H9 (cell line): ENCODE results near the gene KANSL1. TPM values are rescaled to one million over a fixed set of nuclear protein-coding genes. Genes with fewer than 3 reads are reported as not detected.

Source experiments
- DNase-seq: peaks from one replicate; pipeline ENCODE4 v3.0.0-alpha.2; 2017
- H2AFZ ChIP-seq: one replicate; pipeline ENCODE4 v1.6.1; 2013; ENCODE audit warnings: mild to moderate bottlenecking, low read length, control low read depth, moderate library complexity
- H2AK5ac ChIP-seq: 2 replicates; pipeline ENCODE4 v1.6.1; 2013; ENCODE audit warnings: low read length, control low read depth, mixed read lengths; ENCODE audit not compliant: insufficient read length
- H2BK120ac ChIP-seq: one replicate; pipeline ENCODE4 v1.6.1; 2013; ENCODE audit warnings: low read depth, mild to moderate bottlenecking, low read length, control low read depth, inconsistent platforms; ENCODE audit not compliant: poor library complexity, severe bottlenecking
- H2BK12ac ChIP-seq: 2 replicates; pipeline ENCODE4 v1.6.1; 2013; ENCODE audit warnings: low read length, control low read depth, mixed read lengths, low read depth; ENCODE audit not compliant: insufficient read length
- H2BK15ac ChIP-seq: 2 replicates; pipeline ENCODE4 v1.6.1; 2013; ENCODE audit warnings: low read depth, low read length, control low read depth
- H2BK20ac ChIP-seq: one replicate; pipeline ENCODE4 v1.6.1; 2013; ENCODE audit warnings: low read depth, mild to moderate bottlenecking, low read length, control low read depth, inconsistent platforms; ENCODE audit not compliant: poor library complexity, severe bottlenecking
- H2BK5ac ChIP-seq: 2 replicates; pipeline ENCODE4 v1.6.1; 2013; ENCODE audit warnings: low read length, control low read depth, mixed read lengths; ENCODE audit not compliant: insufficient read length
- H3K14ac ChIP-seq: 2 replicates; pipeline ENCODE4 v1.6.1; 2013; ENCODE audit warnings: low read length, control low read depth; ENCODE audit not compliant: insufficient read depth
- H3K18ac ChIP-seq: 2 replicates; pipeline ENCODE4 v1.6.1; 2013; ENCODE audit warnings: low read depth, mild to moderate bottlenecking, mixed read lengths, low read length, control low read depth; ENCODE audit not compliant: insufficient read length
- H3K23ac ChIP-seq: 2 replicates; pipeline ENCODE4 v1.6.1; 2013; ENCODE audit warnings: low read length, control low read depth, mixed read lengths, low read depth; ENCODE audit not compliant: insufficient read length
- H3K23me2 ChIP-seq: 2 replicates; pipeline ENCODE4 v1.6.1; 2013; ENCODE audit warnings: low read depth, mild to moderate bottlenecking, mixed read lengths, low read length, control low read depth; ENCODE audit not compliant: insufficient read length, poor library complexity, severe bottlenecking
- H3K27ac ChIP-seq: 2 replicates; pipeline ENCODE4 v1.5.1; 2013; ENCODE audit warnings: low read length, control low read depth, mixed read lengths, low read depth; ENCODE audit not compliant: insufficient read length
- H3K27me3 ChIP-seq: 2 replicates; pipeline ENCODE4 v1.6.1; 2013; ENCODE audit warnings: low read length, control low read depth, inconsistent platforms; ENCODE audit not compliant: insufficient read depth
- H3K4ac ChIP-seq: 2 replicates; pipeline ENCODE4 v1.6.1; 2013; ENCODE audit warnings: low read depth, mild to moderate bottlenecking, control low read depth, inconsistent platforms, low read length, moderate library complexity
- H3K4me1 ChIP-seq: 2 replicates; pipeline ENCODE4 v1.6.1; 2013; ENCODE audit warnings: low read length, control low read depth, inconsistent platforms; ENCODE audit not compliant: insufficient read depth
- H3K4me2 ChIP-seq: 2 replicates; pipeline ENCODE4 v1.6.1; 2013; ENCODE audit warnings: low read length, control low read depth, mixed read lengths; ENCODE audit not compliant: insufficient read length, insufficient read depth
- H3K56ac ChIP-seq: 2 replicates; pipeline ENCODE4 v1.6.1; 2013; ENCODE audit warnings: low read depth, mild to moderate bottlenecking, mixed read lengths, low read length, control low read depth; ENCODE audit not compliant: insufficient read length
- H3K79me1 ChIP-seq: 2 replicates; pipeline ENCODE4 v1.6.1; 2013; ENCODE audit warnings: low read depth, mild to moderate bottlenecking, moderate library complexity, low read length, control low read depth, inconsistent platforms; ENCODE audit not compliant: insufficient read depth, poor library complexity, severe bottlenecking
- H3K79me2 ChIP-seq: 2 replicates; pipeline ENCODE4 v1.6.1; 2013; ENCODE audit warnings: low read length, control low read depth, inconsistent platforms; ENCODE audit not compliant: insufficient read depth
- H3K9ac ChIP-seq: 2 replicates; pipeline ENCODE4 v1.6.1; 2013; ENCODE audit warnings: low read length, control low read depth, mixed read lengths; ENCODE audit not compliant: insufficient read length; ENCODE audit errors: extremely low read depth
- H3K9me3 ChIP-seq: one replicate; pipeline ENCODE4 v1.6.1; 2013; ENCODE audit warnings: low read depth, low read length, inconsistent platforms; ENCODE audit not compliant: control insufficient read depth
- H3T11ph ChIP-seq: one replicate; pipeline ENCODE4 v1.6.1; 2013; ENCODE audit warnings: mild to moderate bottlenecking, low read length, control low read depth, inconsistent platforms
- H4K20me1 ChIP-seq: one replicate; pipeline ENCODE4 v1.6.1; 2013; ENCODE audit not compliant: control insufficient read depth, insufficient read length, insufficient read depth
- H4K5ac ChIP-seq: 2 replicates; pipeline ENCODE4 v1.6.1; 2013; ENCODE audit warnings: low read depth, mild to moderate bottlenecking, mixed read lengths, low read length, control low read depth; ENCODE audit not compliant: insufficient read length
- H4K8ac ChIP-seq: replicated peaks from 2 replicates; pipeline ENCODE4 v1.6.1; 2013; ENCODE audit warnings: low read length, control low read depth, mixed read lengths, low read depth; ENCODE audit not compliant: insufficient read length
- H4K91ac ChIP-seq: 2 replicates; pipeline ENCODE4 v1.6.1; 2013; ENCODE audit warnings: low read depth, mild to moderate bottlenecking, moderate library complexity, mixed read lengths, low read length, control low read depth; ENCODE audit not compliant: insufficient read length
- H3K27ac Mint-ChIP-seq, 3 experiments: 2 replicates in 2 of 3; 3 replicates in 1 of 3; pipeline ENCODE4 v1.8.0; 2020 to 2021; ENCODE audit warnings: mixed read lengths in 3 of 3, mild to moderate bottlenecking in 1 of 3, moderate library complexity in 1 of 3
- H3K27me3 Mint-ChIP-seq: 2 replicates; pipeline ENCODE4 v1.8.0; 2021; ENCODE audit warnings: low read depth, mild to moderate bottlenecking, moderate library complexity, mixed read lengths
- H3K36me3 Mint-ChIP-seq, 3 experiments: 2 replicates in 2 of 3; 3 replicates in 1 of 3; pipeline ENCODE4 v1.8.0; 2020 to 2021; ENCODE audit warnings: low read depth in 3 of 3, mixed read lengths in 3 of 3; ENCODE audit not compliant: insufficient read depth in 1 of 3
- H3K4me1 Mint-ChIP-seq, 2 experiments: 2 replicates each; pipeline ENCODE4 v1.8.0; 2020; ENCODE audit warnings: mixed read lengths in 2 of 2
- H3K4me3 Mint-ChIP-seq, 2 experiments: 2 replicates in 1 of 2; 3 replicates in 1 of 2; pipeline ENCODE4 v1.8.0; 2020 to 2021; ENCODE audit warnings: mild to moderate bottlenecking in 2 of 2, mixed read lengths in 2 of 2, moderate library complexity in 1 of 2
- H3K9me3 Mint-ChIP-seq, 2 experiments: 2 replicates in 1 of 2; 3 replicates in 1 of 2; pipeline ENCODE4 v1.8.0; 2020; ENCODE audit warnings: mild to moderate bottlenecking in 2 of 2, mixed read lengths in 2 of 2, moderate library complexity in 1 of 2
- CTCF ChIP-seq: fragments of 200-600 bp; sonication (generic); conservative IDR thresholded peaks from 3 replicates; pipeline ENCODE4 v1.8.0; 2021; ENCODE audit warnings: antibody characterized with exemption, mild to moderate bottlenecking
- WGBS: extraction: QIAGEN DNeasy Blood & Tissue Kit; methylation state at CpG from one replicate; pipeline ENCODE4 v1.1.7; 2013; ENCODE audit warnings: missing lambda C conversion rate, low lambda C conversion rate, mixed read lengths; ENCODE audit not compliant: insufficient read length; ENCODE audit errors: extremely low coverage; 5-methylcytosine and 5-hydroxymethylcytosine counted together
- total RNA-seq: library from RNA; stranded (reverse); gene quantifications from 2 replicates; pipeline ENCODE4 v1.2.1, GENCODE V29; 2021

The KANSL1 gene
- total RNA-seq, 1 experiment from 2014 or later: 114 TPM

- Histone ChIP-seq H4K20me1 (no peaks in the 10 kb centered on the region), H4K91ac (no peak overlapping the region), H2BK12ac (no peak overlapping the region), H3K4me1 (no peaks in the 10 kb centered on the region), H3K27me3 (no peaks in the 10 kb centered on the region), H3K79me2 (peaks cover 11% of the 10 kb centered on the region; the same call in 1 of the 2 replicates), H2BK120ac (no peak overlapping the region), H3K56ac (no peak overlapping the region), H3K4ac (no peak overlapping the region), H3K14ac (no peak overlapping the region), H2BK15ac (no peak overlapping the region), H2AFZ (no peak overlapping the region), H3K9ac (no peak overlapping the region), H3K23ac (no peak overlapping the region), H3K27ac (no peak overlapping the region), H4K8ac (no peak overlapping the region), H3T11ph (no peak overlapping the region), H3K9me3 (no peaks in the 10 kb centered on the region), H3K23me2 (no peaks in the 10 kb centered on the region), H3K4me2 (no peak overlapping the region), H3K79me1 (peaks cover 4% of the 10 kb centered on the region), H3K18ac (no peak overlapping the region), H4K5ac (no peak overlapping the region), H2BK20ac (no peak overlapping the region), H2AK5ac (no peak overlapping the region), H2BK5ac (no peak overlapping the region)
- H3K27me3 Mint-ChIP-seq: no peaks in the 10 kb centered on the region
- TF ChIP-seq CTCF: no peak
- no CpG with 5 or more reads among the region's 8 CpGs for WGBS
- no peak overlapping the region for H3K4me3 Mint-ChIP-seq
- H3K27ac Mint-ChIP-seq: peak overlapping the region in 1 of 3 experiments; percentile 7; a peak in 1 of 7 replicates
- no peak for DNase-seq
- H3K36me3 Mint-ChIP-seq: peaks cover 58 to 81% (median 64%) of the 10 kb centered on the region in 3 experiments
- peaks cover 4 to 6% of the 10 kb centered on the region in 2 experiments; a peak in 3 of 4 replicates for H3K4me1 Mint-ChIP-seq
- peaks cover 0 to 16% of the 10 kb centered on the region in 2 experiments; a peak in 3 of 5 replicates for H3K9me3 Mint-ChIP-seq
These were observed 15.8 kb upstream of the KANSL1 start for GRCh38 chr17:46208997-46209396.
